SK-N-SH treated with all-trans-retinoic acid at 6 μM for 48 hours (cell line): Measurements from ENCODE around the gene SLC35G2.

ENCODE experiments used
- PPARA ChIP-seq: fragments of 250-450 bp; sonication (Bioruptor Pico); IDR thresholded peaks from 2 replicates; pipeline ENCODE4 v1.5.0; 2020; ENCODE audit warnings: mild to moderate bottlenecking, borderline replicate concordance
- RARB ChIP-seq: fragments of 250-450 bp; sonication (Bioruptor Pico); IDR thresholded peaks from 2 replicates; pipeline ENCODE4 v1.8.0; 2021; ENCODE audit warnings: mild to moderate bottlenecking, moderate library complexity
- ZNF8 ChIP-seq: fragments of 450-650 bp; formaldehyde crosslinking; IDR thresholded peaks from 2 replicates; pipeline ENCODE4 v1.5.0; 2020; ENCODE audit warnings: mild to moderate bottlenecking, moderate library complexity
- TF ChIP-seq, protein P1 (sequence below): fragments of 250-450 bp; sonication (Bioruptor Pico); IDR thresholded peaks from 2 replicates; pipeline ENCODE4 v1.8.0; 2021; ENCODE audit warnings: low read depth, mild to moderate bottlenecking, moderate library complexity, borderline replicate concordance

GRCh38 chr3:136852180-136852579 is 33.3 kb downstream of the SLC35G2 start:
- TF ChIP-seq, protein P1, sequence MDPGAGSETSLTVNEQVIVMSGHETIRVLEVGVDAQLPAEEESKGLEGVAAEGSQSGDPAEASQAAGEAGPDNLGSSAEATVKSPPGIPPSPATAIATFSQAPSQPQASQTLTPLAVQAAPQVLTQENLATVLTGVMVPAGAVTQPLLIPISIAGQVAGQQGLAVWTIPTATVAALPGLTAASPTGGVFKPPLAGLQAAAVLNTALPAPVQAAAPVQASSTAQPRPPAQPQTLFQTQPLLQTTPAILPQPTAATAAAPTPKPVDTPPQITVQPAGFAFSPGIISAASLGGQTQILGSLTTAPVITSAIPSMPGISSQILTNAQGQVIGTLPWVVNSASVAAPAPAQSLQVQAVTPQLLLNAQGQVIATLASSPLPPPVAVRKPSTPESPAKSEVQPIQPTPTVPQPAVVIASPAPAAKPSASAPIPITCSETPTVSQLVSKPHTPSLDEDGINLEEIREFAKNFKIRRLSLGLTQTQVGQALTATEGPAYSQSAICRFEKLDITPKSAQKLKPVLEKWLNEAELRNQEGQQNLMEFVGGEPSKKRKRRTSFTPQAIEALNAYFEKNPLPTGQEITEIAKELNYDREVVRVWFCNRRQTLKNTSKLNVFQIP, result no peak
- TF ChIP-seq PPARA (CRISPR knock-in tag) (no peak), ZNF8 (no peak), RARB (no peak)
